ENCODE results near the gene TTC39B.

The TTC39B gene

GRCh38 chr9:15192856-15193255 lies 114.2 kb downstream of the TTC39B start:
- TF ChIP-seq ZFX (IDR thresholded peaks at IDR 0.05; ENCODE audit: borderline replicate concordance) = no peak
- no peak for TF ChIP-seq CTCF (IDR thresholded peaks at IDR 0.05)
- no peak overlapping the region for H3K27ac ChIP-seq

- H3K27ac ChIP-seq = no peak overlapping the region
- TF ChIP-seq ZFX (IDR thresholded peaks at IDR 0.05; ENCODE audit: borderline replicate concordance) (no peak), CTCF (IDR thresholded peaks at IDR 0.05) (no peak)
Observed at GRCh38 chr9:15191378-15191777, 115.6 kb downstream of the TTC39B start.

- TF ChIP-seq ZFX (IDR thresholded peaks at IDR 0.05; ENCODE audit: borderline replicate concordance) (no peak), CTCF (IDR thresholded peaks at IDR 0.05) (no peak)
- H3K27ac ChIP-seq = no peak overlapping the region
Observed at GRCh38 chr9:15189481-15189880, 117.5 kb downstream of the TTC39B start.

- H3K27ac ChIP-seq = no peak overlapping the region
- TF ChIP-seq ZFX (IDR thresholded peaks at IDR 0.05; ENCODE audit: borderline replicate concordance) (no peak), CTCF (IDR thresholded peaks at IDR 0.05) (no peak)
Observed at GRCh38 chr9:15187589-15187988, 119.4 kb downstream of the TTC39B start.

- TF ChIP-seq ZFX (IDR thresholded peaks at IDR 0.05; ENCODE audit: borderline replicate concordance) (no peak), CTCF (IDR thresholded peaks at IDR 0.05) (no peak)
- no peak overlapping the region for H3K27ac ChIP-seq
Observed at GRCh38 chr9:15182730-15183129, 124.3 kb downstream of the TTC39B start.

GRCh38 chr9:15182101-15182551 lies 124.9 kb downstream of the TTC39B start:
- TF ChIP-seq ZFX (IDR thresholded peaks at IDR 0.05; ENCODE audit: borderline replicate concordance) = no peak
- no peak for TF ChIP-seq CTCF (IDR thresholded peaks at IDR 0.05)

GRCh38 chr9:15180124-15180523 lies 126.9 kb downstream of the TTC39B start:
- TF ChIP-seq ZFX (IDR thresholded peaks at IDR 0.05; ENCODE audit: borderline replicate concordance) (no peak), CTCF (IDR thresholded peaks at IDR 0.05) (no peak)
- H3K27ac ChIP-seq = no peak overlapping the region

More at GRCh38 chr9:15182101-15182551, 124.9 kb downstream of the TTC39B start:
- H3K27ac ChIP-seq = no peak overlapping the region
